ENCODE results near the gene PRDM16.
A peak's percentile ranks its signal among the peaks of the same experiment; 100 is the strongest.
"Not testable (repeated sequence)": the region's sequence is repeated elsewhere in the genome, so short reads cannot be mapped to it uniquely, and the experiment has no call there.

The PRDM16 gene

GRCh38 chr1:3084726-3085125, 15.7 kb downstream of the PRDM16 start:
- peak; percentile 19 for DNase-seq

- DNase-seq: no peak
These were observed 16.7 kb downstream of the PRDM16 start for GRCh38 chr1:3085721-3086120.

GRCh38 chr1:3086272-3086974, 17.4 kb downstream of the PRDM16 start:
- no peak for DNase-seq

- no peak for DNase-seq
These were observed 18.0 kb downstream of the PRDM16 start for GRCh38 chr1:3087049-3087448.

GRCh38 chr1:3087946-3088668, 19.1 kb downstream of the PRDM16 start:
- DNase-seq: not testable (repeated sequence)

- DNase-seq: no peak
These were observed 20.5 kb downstream of the PRDM16 start for GRCh38 chr1:3089490-3089889.

GRCh38 chr1:3091334-3091733, 22.3 kb downstream of the PRDM16 start:
- DNase-seq: no peak

GRCh38 chr1:3092530-3092929, 23.5 kb downstream of the PRDM16 start:
- DNase-seq: no peak

- no peak for DNase-seq
These were observed 25.1 kb downstream of the PRDM16 start for GRCh38 chr1:3093898-3094626.

GRCh38 chr1:3094863-3095780, 26.1 kb downstream of the PRDM16 start:
- DNase-seq: no peak

GRCh38 chr1:3096345-3096744, 27.3 kb downstream of the PRDM16 start:
- no peak for DNase-seq

GRCh38 chr1:3097231-3097630, 28.2 kb downstream of the PRDM16 start:
- no peak for DNase-seq

- no peak for DNase-seq
These were observed 28.9 kb downstream of the PRDM16 start for GRCh38 chr1:3097861-3098260.

- DNase-seq: no peak
These were observed 30.9 kb downstream of the PRDM16 start for GRCh38 chr1:3099861-3100260.

- DNase-seq: no peak
These were observed 32.3 kb downstream of the PRDM16 start for GRCh38 chr1:3101124-3101939.

- DNase-seq: no peak
These were observed 33.6 kb downstream of the PRDM16 start for GRCh38 chr1:3102641-3103040.

- DNase-seq: no peak
These were observed 35.1 kb downstream of the PRDM16 start for GRCh38 chr1:3103967-3104677.

- DNase-seq: no peak
These were observed 36.3 kb downstream of the PRDM16 start for GRCh38 chr1:3105167-3105863.

- no peak for DNase-seq
These were observed 37.2 kb downstream of the PRDM16 start for GRCh38 chr1:3106216-3106615.

GRCh38 chr1:3107201-3107600, 38.2 kb downstream of the PRDM16 start:
- DNase-seq: no peak

GRCh38 chr1:3109355-3109754, 40.4 kb downstream of the PRDM16 start:
- no peak for DNase-seq
